Fibroblast of villous mesenchyme (primary cell): ENCODE data around the gene LIPI. TPM values are rescaled to one million over a fixed set of nuclear protein-coding genes. Genes with fewer than 3 reads are reported as not detected.

ENCODE experiments used
- DNase-seq: peaks from one replicate; pipeline ENCODE4 v3.0.0-alpha.2; 2010; ENCODE audit warnings: low read depth
- H3K4me3 ChIP-seq: 2 replicates; pipeline ENCODE4 v1.5.1; 2011; ENCODE audit warnings: low read depth, mild to moderate bottlenecking, low read length
- CTCF ChIP-seq: IDR thresholded peaks from 2 replicates; pipeline ENCODE4 v1.5.1; 2012; ENCODE audit warnings: low read depth, mild to moderate bottlenecking, low read length; ENCODE audit not compliant: insufficient read depth
- total RNA-seq: library from RNA; depleted of rRNA; stranded (reverse); fragments of >200 nt; gene quantifications from 2 replicates; pipeline ENCODE4 v1.2.3, GENCODE V29; 2012

LIPI gene
- total RNA-seq, 1 donor, result not detected

GRCh38 chr21:14076143-14076806 lies 134.5 kb downstream of the LIPI start:
- no peak for TF ChIP-seq CTCF
- H3K4me3 ChIP-seq, result no peak overlapping the region
- no peak for DNase-seq

DNA sequence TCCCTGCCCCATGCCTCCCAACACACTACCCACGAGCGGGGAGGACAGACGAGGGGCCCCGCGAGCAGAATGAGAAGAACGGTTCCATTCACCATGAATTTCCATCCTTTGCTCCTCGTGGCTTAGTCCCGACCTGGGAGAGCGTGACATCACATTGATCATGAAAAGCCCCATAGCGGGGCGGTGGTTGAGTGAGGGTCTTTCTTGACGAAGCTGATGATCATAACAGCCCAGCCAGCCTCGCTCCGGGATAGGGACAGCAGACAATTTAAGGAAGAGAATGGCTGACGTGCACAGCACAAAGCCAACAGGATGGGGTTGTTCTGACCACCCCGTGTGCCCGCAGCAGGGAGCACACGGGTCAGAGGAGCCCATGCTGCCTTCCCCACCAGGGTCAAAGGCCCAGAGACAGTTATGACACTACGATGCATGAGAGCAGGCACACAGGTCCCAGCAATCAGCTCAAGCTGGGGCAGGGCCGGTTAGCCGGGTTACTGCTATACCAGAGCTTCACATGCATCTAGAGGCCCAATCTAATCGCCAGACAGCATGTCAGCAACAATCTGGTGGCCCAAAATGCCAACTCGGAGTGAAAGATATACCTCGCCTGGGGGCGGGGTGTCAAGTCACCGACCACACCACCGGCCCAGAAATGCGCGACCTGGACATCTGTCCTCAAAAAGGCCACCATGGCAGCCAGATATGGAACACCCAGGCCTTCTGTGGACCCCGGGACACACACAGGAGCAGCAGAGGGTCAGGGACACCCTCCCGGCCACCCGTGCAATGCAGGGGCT lies 135.2 kb downstream of the LIPI start:
- no peak for DNase-seq
- no peak for TF ChIP-seq CTCF
- no peak overlapping the region for H3K4me3 ChIP-seq

- no peak for DNase-seq
- no peak overlapping the region for H3K4me3 ChIP-seq
- no peak for TF ChIP-seq CTCF
These were observed 136.6 kb downstream of the LIPI start for GRCh38 chr21:14074177-14074576.

GRCh38 chr21:14073615-14074014 lies 137.1 kb downstream of the LIPI start:
- no peak for DNase-seq
- no peak overlapping the region for H3K4me3 ChIP-seq
- TF ChIP-seq CTCF, result no peak

GRCh38 chr21:14072761-14073535 lies 137.8 kb downstream of the LIPI start:
- H3K4me3 ChIP-seq, result no peak overlapping the region
- no peak for DNase-seq
- no peak for TF ChIP-seq CTCF

- no peak for TF ChIP-seq CTCF
- no peak for DNase-seq
These were observed 138.6 kb downstream of the LIPI start for GRCh38 chr21:14071902-14072734.

More at GRCh38 chr21:14071902-14072734, 138.6 kb downstream of the LIPI start:
- H3K4me3 ChIP-seq, result no peak overlapping the region
